Stimulated activated CD4-positive, alpha-beta T cell treated with anti-CD3 and anti-CD28 coated beads, Interleukin-12 subunit alpha, Interleukin-12 subunit beta, amount 100 ng/mL, for 4 hours (primary cell): ENCODE results near the gene ZNF180.
"Not testable (repeated sequence)": the region's sequence is repeated elsewhere in the genome, so short reads cannot be mapped to it uniquely, and the experiment has no call there.

Source experiments
- DNase-seq: peaks from one replicate; pipeline ENCODE4 v3.0.0-alpha.2; 2020

ZNF180 gene

GRCh38 chr19:44499962-44500949 lies at the start of gene ZNF180:
TSS of gene ZNF180 (minus strand) at chr19:44500522. CDS start at chr19:44497334, 3,188 bp downstream.
- peak; percentile 95 for DNase-seq

GRCh38 chr19:44549507-44549906 lies 49.2 kb upstream of the ZNF180 start:
- DNase-seq = no peak

GRCh38 chr19:44548736-44549135 lies 48.4 kb upstream of the ZNF180 start:
- no peak for DNase-seq

DNA sequence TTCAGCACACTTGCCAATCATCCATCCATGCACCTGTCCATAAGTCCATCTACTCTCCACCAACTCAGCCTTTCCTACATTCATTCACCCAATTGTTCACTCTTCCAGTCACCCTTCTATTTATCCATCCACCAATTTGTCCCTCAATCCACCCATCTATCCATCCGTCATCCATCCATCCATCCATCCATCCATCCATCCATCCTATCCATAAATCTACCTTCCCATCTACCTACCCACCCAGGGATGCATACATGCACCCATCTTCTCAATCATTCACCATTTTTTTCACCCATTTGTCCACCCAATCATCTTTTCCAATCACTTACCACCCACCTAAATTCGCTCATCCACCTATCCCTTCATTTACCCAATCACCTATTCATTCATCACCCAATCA lies 43.7 kb upstream of the ZNF180 start:
- no peak for DNase-seq

DNA sequence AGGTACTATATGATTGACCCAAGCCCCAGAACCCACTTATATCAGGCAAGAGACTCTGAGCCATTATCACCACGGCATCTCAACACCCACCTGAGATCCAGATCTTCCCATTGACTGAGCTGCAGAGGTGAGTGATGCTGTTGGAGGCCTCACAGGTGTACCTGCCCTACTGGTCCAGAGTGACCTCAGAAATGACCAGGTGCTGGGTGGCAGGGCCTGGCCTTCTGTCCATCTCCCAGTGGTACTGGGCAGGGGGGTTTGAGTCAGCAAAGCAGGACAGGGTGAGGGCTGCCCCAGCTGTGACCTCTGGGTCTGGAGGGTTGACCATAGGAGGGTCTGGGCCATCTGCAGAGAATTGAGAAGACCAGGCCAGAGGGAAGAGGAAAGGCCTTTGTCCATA lies 42.3 kb upstream of the ZNF180 start:
- DNase-seq = no peak

- no peak for DNase-seq
These were observed 40.4 kb upstream of the ZNF180 start for GRCh38 chr19:44540736-44541135.

- no peak for DNase-seq
These were observed 39.7 kb upstream of the ZNF180 start for GRCh38 chr19:44539991-44540390.

DNA sequence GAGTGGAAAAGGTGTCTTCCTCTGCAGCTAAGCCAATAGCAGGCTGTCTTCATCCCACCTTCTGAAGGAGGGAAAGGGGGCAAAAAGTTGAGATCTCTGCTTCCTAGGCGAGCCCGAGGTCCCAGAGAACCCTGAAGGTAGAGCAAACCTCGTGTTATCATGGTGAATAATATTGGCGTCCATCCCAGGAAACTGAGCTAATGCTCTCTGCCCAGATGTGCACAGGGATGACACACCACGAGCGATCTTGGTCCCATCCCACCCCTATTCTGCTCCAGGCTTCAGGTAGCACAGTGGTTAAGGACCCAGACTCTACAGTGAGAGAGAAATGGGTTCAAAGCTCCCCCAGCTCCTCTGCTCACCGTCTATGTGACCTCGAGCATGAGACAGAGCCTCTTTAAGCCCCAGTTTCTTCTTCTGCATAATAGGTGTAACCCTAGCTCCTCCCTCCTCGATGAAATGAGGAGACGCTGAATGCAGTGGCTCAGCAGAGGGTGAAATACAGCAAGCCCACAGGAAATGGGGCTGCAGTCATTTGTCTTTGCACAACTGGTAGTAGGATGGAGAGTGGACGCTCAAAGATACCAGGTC lies 39.0 kb upstream of the ZNF180 start:
- no peak for DNase-seq

DNA sequence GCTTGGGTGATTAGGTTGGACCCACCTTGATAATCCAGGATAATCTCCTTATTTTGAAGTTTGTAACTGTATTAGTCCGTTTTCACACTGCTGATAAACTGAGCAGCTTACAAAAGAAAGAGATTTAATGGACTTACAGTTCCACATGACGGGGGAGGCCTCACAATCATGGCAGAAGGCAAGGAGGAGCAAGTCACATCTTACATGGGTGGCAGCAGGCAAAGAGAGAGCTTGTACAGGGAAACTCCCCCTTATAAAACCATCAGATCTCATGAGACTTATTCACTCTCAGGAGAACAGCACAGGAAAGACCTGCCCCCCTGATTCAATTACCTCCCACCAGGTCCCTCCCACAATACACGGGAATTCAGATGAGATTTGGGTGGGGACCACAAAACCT lies 35.0 kb upstream of the ZNF180 start:
- DNase-seq = not testable (repeated sequence)

DNA sequence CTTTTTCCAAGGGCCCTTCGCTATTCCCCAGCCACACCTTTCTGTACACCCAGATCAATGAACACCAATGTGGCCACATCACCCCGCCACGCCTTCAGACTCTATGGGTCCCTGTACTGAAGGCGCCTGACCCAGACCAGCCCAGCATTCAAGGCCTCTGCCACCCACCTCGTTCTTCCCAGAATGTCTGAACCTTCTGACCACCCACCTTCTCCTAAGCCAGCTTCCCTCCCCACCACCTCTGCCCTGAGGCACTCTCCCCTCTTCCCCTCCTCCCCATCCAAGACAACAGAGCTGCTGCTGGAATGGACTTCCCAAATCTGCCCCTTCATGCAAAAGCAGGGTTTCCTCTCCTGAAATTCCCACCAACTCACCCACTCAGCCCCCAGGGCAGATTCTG lies 32.5 kb upstream of the ZNF180 start:
- no peak for DNase-seq

DNA sequence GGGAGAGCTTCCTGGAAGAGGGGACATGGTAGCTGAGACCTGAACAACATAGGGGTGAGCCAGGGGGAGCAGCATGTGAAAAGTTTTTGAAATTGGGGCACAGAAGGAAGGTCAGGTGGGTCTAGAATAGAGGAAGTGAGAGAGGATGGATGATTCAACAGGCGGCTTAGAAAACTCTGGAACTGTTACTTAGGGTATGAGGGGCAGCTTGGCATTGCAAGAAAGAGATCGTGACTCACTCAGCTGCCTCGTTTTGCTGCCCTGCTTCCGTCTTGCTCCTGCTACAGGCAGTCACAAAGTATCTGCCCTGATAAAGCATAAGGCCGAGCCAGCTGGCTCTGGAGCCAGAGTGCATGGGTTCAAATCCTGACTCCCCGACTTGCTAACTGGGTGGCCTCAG lies 30.5 kb upstream of the ZNF180 start:
- no peak for DNase-seq

DNA sequence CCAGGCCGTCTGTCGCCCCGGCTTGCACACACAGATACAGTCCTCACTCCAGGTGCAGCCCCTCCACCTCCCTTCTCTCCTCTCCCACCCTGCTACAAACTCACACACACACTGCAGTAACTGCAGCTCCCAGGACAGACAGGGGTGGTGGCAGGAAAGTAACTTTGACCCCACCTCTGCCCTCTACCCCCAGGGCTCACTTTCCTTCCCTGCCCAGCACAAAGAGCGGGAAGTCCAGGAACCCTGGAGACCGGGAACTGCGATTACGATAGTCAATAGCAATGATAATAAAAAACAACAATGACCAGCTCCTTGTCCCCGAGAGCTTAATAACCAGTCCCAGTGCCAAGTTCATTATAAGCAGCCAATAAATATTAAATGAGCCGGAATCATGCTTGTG lies 29.2 kb upstream of the ZNF180 start, which contains the start of gene CEACAM20:
Gene CEACAM20 (minus strand): TSS at position 140 of the 400 bp plus-strand sequence. CDS start 166 bp downstream, outside the sequence.
- DNase-seq = no peak

DNA sequence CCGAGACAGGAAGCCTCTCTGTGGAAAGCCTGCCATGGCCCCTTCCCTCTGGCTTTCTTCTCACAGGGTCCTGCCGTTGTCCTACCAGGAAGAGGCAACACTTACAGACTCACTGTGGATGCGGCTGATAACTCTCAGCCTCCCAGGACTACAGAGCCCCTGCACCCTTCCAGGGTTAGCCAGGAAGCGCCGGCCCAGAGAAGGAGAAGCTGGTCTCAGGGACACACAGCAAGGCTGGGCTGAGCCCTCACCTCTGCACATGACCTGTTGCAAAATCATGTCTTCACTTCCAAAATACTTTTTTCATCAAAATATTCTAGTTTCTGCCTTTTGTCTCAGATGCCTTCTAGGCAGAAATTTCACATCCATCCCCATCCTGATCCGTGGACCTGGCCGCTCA lies 27.2 kb upstream of the ZNF180 start:
- no peak for DNase-seq

- DNase-seq = no peak
These were observed 25.6 kb upstream of the ZNF180 start for GRCh38 chr19:44525721-44526430.

GRCh38 chr19:44521370-44521769 lies 21.0 kb upstream of the ZNF180 start:
- DNase-seq = no peak

- no peak for DNase-seq
These were observed 16.8 kb upstream of the ZNF180 start for GRCh38 chr19:44517146-44517545.

GRCh38 chr19:44515907-44516306 lies 15.6 kb upstream of the ZNF180 start:
- no peak for DNase-seq

DNA sequence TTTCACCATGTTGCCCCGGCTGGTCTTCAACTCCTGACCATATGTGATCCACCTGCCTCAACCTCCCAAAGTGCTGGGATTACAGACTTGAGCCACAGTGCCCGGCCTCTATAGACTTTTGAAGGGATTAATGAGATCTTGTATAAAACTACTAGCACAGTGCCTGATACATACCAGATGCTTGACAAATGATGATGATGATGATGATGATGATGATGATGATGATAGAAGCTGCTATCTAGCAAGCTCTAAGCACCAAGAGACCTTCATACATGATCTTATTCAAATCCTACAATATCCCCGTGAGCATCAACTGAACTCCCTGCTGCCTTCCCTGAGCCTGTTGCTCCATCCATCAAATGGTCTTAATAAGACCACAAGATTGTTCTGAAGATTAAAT lies 14.7 kb upstream of the ZNF180 start:
- no peak for DNase-seq

DNA sequence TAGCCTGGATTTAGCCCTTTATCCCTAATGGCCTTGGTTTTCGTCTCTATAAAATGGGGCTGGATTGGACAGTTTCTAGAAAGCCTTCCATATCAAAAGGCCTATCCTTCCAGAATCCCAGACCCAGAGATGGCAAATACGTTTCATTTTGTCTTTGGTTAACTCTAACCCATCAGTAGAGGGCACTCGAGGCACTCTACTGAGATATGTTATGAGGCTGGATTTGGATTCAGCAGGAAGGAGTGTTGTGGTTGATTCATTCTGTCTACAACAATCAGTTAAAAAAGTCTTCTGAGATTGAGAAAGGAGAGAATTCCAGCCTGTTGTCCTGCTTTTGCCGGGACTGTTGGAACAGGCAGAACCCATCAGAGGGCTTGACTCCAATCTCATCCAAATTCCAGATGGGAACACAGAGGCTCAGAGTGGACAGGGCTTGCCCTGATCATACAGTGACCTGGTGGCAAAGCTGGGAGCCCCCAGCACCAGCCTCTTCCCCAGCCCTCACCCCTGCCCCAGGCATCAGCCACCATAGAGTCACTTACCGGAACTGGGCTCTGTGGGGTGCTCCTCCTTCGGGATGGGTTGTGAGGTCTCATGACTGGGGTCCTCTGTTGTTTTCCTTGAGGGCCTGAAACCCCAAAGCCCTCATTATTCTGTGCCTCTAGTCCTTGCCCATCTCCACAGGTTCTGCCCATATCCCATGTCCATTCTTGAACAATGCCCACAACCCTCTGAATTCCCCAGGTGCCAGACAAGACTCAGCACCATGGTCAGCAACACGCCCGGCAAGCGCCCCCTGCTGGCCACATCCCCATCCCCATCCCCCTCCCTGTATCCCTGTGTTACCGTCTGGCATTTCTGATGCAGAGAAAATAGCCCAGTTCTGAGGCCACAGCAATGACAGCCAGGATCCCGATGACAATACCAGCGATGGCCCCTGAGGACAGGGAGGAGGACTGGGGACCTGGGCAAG lies 12.3 kb upstream of the ZNF180 start:
- peak; percentile 14 for DNase-seq

- DNase-seq = no peak
These were observed 9.2 kb upstream of the ZNF180 start for GRCh38 chr19:44509478-44509877.

GRCh38 chr19:44499559-44499958 lies 763 bp downstream of the ZNF180 start:
- DNase-seq = no peak

DNA sequence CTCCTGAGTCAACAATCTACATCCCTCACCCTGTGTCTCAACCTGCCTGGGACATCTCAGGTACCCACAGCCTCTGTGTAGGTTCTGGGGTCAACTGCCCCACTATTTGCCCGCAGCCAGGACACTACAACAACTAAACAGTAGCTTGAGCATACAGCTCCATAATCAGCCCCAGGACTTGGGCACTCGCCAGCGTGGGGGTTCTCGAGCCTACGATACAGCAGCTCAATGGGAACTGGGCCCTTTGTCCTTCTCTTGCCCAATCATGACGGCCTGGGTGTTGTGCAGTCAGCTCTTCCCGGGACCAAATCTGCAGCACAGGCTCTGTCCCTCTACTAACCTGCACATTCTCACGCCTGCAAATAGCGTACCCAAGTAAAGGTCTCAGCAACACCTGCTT lies 1.3 kb downstream of the ZNF180 start:
- DNase-seq = no peak
